Measurements from ENCODE around the gene OR51B4. TPM values are rescaled to one million over a fixed set of nuclear protein-coding genes. Genes with fewer than 3 reads are reported as not detected.

Gene OR51B4
- total and polyA plus RNA-seq, 2 of the 13 experiments (the other 11 are each of a cell fraction or from before 2014, with no cell fraction given), result 0.11 to 0.33 TPM

DNA sequence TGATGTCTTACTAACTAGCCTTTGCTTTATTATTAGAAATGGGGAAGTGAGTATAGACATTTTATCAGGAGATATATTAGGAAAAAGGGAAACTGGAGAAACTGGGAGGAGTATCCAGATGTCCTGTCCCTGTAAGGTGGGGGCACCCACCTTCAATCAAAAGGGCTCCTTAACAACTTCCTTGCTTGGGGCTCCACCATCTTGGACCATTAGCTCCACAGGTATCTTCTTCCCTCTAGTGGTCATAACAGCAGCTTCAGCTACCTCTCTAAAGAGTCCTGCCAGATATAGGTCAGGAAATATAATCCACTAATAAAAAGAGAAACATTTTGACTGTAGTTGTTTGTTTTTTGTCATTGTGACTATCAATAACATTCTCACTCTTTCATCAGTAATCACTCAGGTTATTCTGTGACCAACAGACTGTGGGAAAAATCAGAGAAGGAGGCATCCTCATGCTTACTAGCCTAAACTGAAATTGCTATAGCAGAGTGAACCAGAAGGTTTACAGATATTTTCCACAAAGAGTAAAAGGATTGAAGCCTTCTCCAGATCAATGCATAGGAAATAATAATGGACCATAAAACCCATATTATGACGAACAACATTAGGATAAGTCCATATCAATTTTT lies 10.4 kb downstream of the OR51B4 start (continued):
- peak; percentile 3; the same call in 1 of the 2 replicates for TF ChIP-seq SMC3 (IDR thresholded peaks at IDR 0.05; ENCODE audit: low read length)
- TF ChIP-seq ZNF7 (CRISPR knock-in tag; IDR thresholded peaks at IDR 0.05), result no peak
- TF ChIP-seq, protein P1, sequence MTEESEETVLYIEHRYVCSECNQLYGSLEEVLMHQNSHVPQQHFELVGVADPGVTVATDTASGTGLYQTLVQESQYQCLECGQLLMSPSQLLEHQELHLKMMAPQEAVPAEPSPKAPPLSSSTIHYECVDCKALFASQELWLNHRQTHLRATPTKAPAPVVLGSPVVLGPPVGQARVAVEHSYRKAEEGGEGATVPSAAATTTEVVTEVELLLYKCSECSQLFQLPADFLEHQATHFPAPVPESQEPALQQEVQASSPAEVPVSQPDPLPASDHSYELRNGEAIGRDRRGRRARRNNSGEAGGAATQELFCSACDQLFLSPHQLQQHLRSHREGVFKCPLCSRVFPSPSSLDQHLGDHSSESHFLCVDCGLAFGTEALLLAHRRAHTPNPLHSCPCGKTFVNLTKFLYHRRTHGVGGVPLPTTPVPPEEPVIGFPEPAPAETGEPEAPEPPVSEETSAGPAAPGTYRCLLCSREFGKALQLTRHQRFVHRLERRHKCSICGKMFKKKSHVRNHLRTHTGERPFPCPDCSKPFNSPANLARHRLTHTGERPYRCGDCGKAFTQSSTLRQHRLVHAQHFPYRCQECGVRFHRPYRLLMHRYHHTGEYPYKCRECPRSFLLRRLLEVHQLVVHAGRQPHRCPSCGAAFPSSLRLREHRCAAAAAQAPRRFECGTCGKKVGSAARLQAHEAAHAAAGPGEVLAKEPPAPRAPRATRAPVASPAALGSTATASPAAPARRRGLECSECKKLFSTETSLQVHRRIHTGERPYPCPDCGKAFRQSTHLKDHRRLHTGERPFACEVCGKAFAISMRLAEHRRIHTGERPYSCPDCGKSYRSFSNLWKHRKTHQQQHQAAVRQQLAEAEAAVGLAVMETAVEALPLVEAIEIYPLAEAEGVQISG (CRISPR knock-in tag; IDR thresholded peaks at IDR 0.05), result no peak
- peak; percentile 32; the same call in 1 of the 2 replicates for TF ChIP-seq STAG1 (CRISPR knock-in tag; IDR thresholded peaks at IDR 0.05)
- TF ChIP-seq, protein P2, sequence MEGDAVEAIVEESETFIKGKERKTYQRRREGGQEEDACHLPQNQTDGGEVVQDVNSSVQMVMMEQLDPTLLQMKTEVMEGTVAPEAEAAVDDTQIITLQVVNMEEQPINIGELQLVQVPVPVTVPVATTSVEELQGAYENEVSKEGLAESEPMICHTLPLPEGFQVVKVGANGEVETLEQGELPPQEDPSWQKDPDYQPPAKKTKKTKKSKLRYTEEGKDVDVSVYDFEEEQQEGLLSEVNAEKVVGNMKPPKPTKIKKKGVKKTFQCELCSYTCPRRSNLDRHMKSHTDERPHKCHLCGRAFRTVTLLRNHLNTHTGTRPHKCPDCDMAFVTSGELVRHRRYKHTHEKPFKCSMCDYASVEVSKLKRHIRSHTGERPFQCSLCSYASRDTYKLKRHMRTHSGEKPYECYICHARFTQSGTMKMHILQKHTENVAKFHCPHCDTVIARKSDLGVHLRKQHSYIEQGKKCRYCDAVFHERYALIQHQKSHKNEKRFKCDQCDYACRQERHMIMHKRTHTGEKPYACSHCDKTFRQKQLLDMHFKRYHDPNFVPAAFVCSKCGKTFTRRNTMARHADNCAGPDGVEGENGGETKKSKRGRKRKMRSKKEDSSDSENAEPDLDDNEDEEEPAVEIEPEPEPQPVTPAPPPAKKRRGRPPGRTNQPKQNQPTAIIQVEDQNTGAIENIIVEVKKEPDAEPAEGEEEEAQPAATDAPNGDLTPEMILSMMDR (CRISPR knock-in tag; IDR thresholded peaks at IDR 0.05), result peak; percentile 31

- Histone ChIP-seq H3K4me3 (replicated peaks in 1 of 3; ENCODE audit: insufficient read depth in 1 of 3, low read depth in 2 of 3, low read length in 3 of 3) (no peak overlapping the region), H3K4me2 (ENCODE audit: low read depth, low read length) (no peak overlapping the region), H3K9ac (ENCODE audit: insufficient read depth, low read depth, low read length) (no peak overlapping the region), H4K20me1 (ENCODE audit: insufficient read depth, low read length) (no peaks in the 10 kb centered on the region), H3K27me3 (ENCODE audit: control insufficient read depth in 1 of 2, insufficient read depth in 2 of 2, low read length in 2 of 2) (no peaks in the 10 kb centered on the region), H3K36me3 (replicated peaks in 1 of 2; ENCODE audit: control insufficient read depth in 1 of 2, insufficient read depth in 2 of 2, low read length in 2 of 2) (no peaks in the 10 kb centered on the region), H3K4me1 (ENCODE audit: insufficient read depth, low read length) (no peaks in the 10 kb centered on the region), H3K9me3 (ENCODE audit: low read length) (no peaks in the 10 kb centered on the region), H3K79me2 (ENCODE audit: insufficient read depth, low read length) (no peaks in the 10 kb centered on the region), H2AFZ (ENCODE audit: low read length) (no peak overlapping the region), H3K27ac (ENCODE audit: extremely low read length, insufficient read depth, low read length) (no peak overlapping the region)
- ChIA-PET POLR2A (no interaction called here), CTCF (ENCODE audit: low intra/inter-chr PET ratio, low total read pairs) (interaction anchor here (1.9 kb wide), 1 partner anchor 165 kb away, joined by 6 read pairs; no protein-coding TSS in a partner anchor)
- 41% methylated on average over 1 of the region's 1 CpG for WGBS (ENCODE audit: low lambda C conversion rate)
- intact Hi-C loops (cut with micrococcal nuclease; ENCODE audit: unreplicated experiment), result no loop called here
- DNase-seq (ENCODE audit: low spot score) (no peak), ATAC-seq (no peak), FAIRE-seq (no peak)
- BruUV-seq (replicated peaks), result no TSS peak
- in situ Hi-C loops (cut with HindIII; ENCODE audit: extremely low pct_ligation_motif_present, low pct_unique_long_range_greater_than_20kb), result no loop called here
- TF ChIP-seq ZNF781 (CRISPR knock-in tag; IDR thresholded peaks at IDR 0.05; ENCODE audit: borderline replicate concordance, not compliant biosample characterization), result no peak
- TF ChIP-seq MED1 (CRISPR knock-in tag; IDR thresholded peaks at IDR 0.05), result no peak
- TF ChIP-seq DMAP1 (CRISPR knock-in tag; IDR thresholded peaks at IDR 0.05), result no peak
- TF ChIP-seq ZNF333 (CRISPR knock-in tag; IDR thresholded peaks at IDR 0.05; ENCODE audit: borderline replicate concordance), result no peak
- TF ChIP-seq NONO (IDR thresholded peaks at IDR 0.05), result no peak
- TF ChIP-seq NONO (CRISPR knock-in tag; conservative IDR thresholded peaks at IDR 0.05), result no peak
- TF ChIP-seq SMARCE1 (IDR thresholded peaks at IDR 0.05; ENCODE audit: borderline replicate concordance), result no peak
- TF ChIP-seq ZBTB7B (CRISPR knock-in tag; IDR thresholded peaks at IDR 0.05), result no peak
- no peak for TF ChIP-seq MYC (CRISPR knock-in tag; IDR thresholded peaks at IDR 0.05; ENCODE audit: borderline replicate concordance)
- no peak for TF ChIP-seq ZNF224 (CRISPR knock-in tag; IDR thresholded peaks at IDR 0.05)
- TF ChIP-seq ETV6 (CRISPR knock-in tag; conservative IDR thresholded peaks at IDR 0.05), result no peak
- TF ChIP-seq ZNF496 (CRISPR knock-in tag; IDR thresholded peaks at IDR 0.05; ENCODE audit: insufficient replicate concordance), result no peak
- TF ChIP-seq ZNF274 (CRISPR knock-in tag; IDR thresholded peaks at IDR 0.05), result no peak
- no peak for TF ChIP-seq ZNF251 (CRISPR knock-in tag; IDR thresholded peaks at IDR 0.05)
- no peak for TF ChIP-seq LBX2 (CRISPR knock-in tag; IDR thresholded peaks at IDR 0.05; ENCODE audit: borderline replicate concordance)
- TF ChIP-seq ZNF878 (CRISPR knock-in tag; IDR thresholded peaks at IDR 0.05), result no peak
Measured at GRCh38 chr11:5290106-5290505, 11.6 kb downstream of the OR51B4 start.

Measured in HepG2 (cell line).